Calu3 (cell line): ENCODE measurements around the gene PPFIBP1. TPM values are rescaled to one million over a fixed set of nuclear protein-coding genes. Genes with fewer than 3 reads are reported as not detected.

ENCODE experiments used
- BruUV-seq: library from RNA; stranded (reverse); fragments of 400-500 nt; replicated peaks from 2 replicates; lab custom pipeline; 2021; lab: Mats Ljungman, UMichigan
- CTCF ChIA-PET: fragments of 300-600 bp; sonication (Branson Sonifier 250); formaldehyde crosslinking; loops from one replicate; lab custom pipeline; 2022; ENCODE audit warnings: antibody characterized with exemption; lab: Charles Lee
- DNase-seq: peaks from one replicate; pipeline ENCODE4 v3.0.0; 2022
- H3K27ac Mint-ChIP-seq: one replicate; pipeline ENCODE4 v1.8.0; 2022; ENCODE audit warnings: mixed read lengths; ENCODE audit not compliant: unreplicated experiment
- H3K27me3 Mint-ChIP-seq: one replicate; pipeline ENCODE4 v1.8.0; 2022; ENCODE audit warnings: mixed read lengths; ENCODE audit not compliant: unreplicated experiment
- H3K36me3 Mint-ChIP-seq: one replicate; pipeline ENCODE4 v1.8.0; 2022; ENCODE audit warnings: mild to moderate bottlenecking, moderate library complexity, mixed read lengths; ENCODE audit not compliant: insufficient read depth, unreplicated experiment
- H3K4me1 Mint-ChIP-seq: one replicate; pipeline ENCODE4 v1.8.0; 2022; ENCODE audit warnings: mild to moderate bottlenecking, low read depth, mixed read lengths; ENCODE audit not compliant: unreplicated experiment
- H3K4me3 Mint-ChIP-seq: one replicate; pipeline ENCODE4 v1.8.0; 2022; ENCODE audit warnings: mild to moderate bottlenecking, low read depth, moderate library complexity, mixed read lengths; ENCODE audit not compliant: unreplicated experiment
- H3K9me3 Mint-ChIP-seq: one replicate; pipeline ENCODE4 v1.8.0; 2022; ENCODE audit warnings: low read depth, mixed read lengths; ENCODE audit not compliant: unreplicated experiment
- intact Hi-C: fragments of 100-400 bp; cut with micrococcal nuclease; formaldehyde crosslinking; loops from one replicate; pipeline ENCODE4 v1.10.0; 2022; ENCODE audit not compliant: unreplicated experiment
- total RNA-seq: library from RNA; stranded (reverse); gene quantifications from 2 replicates; pipeline ENCODE4 v1.2.3, GENCODE V29; 2022
- TF ChIP-seq, protein P1 (sequence below): fragments of 200-600 bp; IDR thresholded peaks from one replicate; pipeline ENCODE4 v1.8.0; 2022; ENCODE audit warnings: antibody characterized with exemption; ENCODE audit not compliant: unreplicated experiment

Gene PPFIBP1
- total RNA-seq, 1 experiment from 2014 or later = 58.7 TPM

DNA sequence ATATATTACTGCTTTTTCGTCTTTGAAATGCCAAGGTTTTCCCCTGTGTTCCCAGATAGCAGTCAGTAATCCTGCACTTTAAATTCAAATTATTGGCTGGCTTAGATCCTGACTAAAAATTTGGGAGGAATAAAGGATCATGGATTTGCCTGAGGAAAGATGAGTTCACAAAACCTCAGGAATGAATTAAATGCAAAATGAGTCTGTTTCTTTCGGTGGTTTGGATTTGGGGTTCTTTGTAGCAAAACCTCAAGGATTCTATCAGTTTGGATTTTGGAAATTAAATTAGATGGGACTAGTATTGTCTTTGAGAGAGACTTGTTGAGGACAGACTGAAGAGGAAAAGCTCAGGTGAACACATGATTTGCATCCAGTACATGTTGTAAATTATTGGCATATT is 36.1 kb downstream of the PPFIBP1 start:
- H3K4me3 Mint-ChIP-seq = no peak overlapping the region
- intact Hi-C loops = no loop called here
- H3K36me3 Mint-ChIP-seq = no peaks in the 10 kb centered on the region
- H3K27ac Mint-ChIP-seq = no peak overlapping the region
- CTCF ChIA-PET = no interaction called here
- peaks cover 14% of the 10 kb centered on the region for H3K4me1 Mint-ChIP-seq
- TF ChIP-seq, protein P1, sequence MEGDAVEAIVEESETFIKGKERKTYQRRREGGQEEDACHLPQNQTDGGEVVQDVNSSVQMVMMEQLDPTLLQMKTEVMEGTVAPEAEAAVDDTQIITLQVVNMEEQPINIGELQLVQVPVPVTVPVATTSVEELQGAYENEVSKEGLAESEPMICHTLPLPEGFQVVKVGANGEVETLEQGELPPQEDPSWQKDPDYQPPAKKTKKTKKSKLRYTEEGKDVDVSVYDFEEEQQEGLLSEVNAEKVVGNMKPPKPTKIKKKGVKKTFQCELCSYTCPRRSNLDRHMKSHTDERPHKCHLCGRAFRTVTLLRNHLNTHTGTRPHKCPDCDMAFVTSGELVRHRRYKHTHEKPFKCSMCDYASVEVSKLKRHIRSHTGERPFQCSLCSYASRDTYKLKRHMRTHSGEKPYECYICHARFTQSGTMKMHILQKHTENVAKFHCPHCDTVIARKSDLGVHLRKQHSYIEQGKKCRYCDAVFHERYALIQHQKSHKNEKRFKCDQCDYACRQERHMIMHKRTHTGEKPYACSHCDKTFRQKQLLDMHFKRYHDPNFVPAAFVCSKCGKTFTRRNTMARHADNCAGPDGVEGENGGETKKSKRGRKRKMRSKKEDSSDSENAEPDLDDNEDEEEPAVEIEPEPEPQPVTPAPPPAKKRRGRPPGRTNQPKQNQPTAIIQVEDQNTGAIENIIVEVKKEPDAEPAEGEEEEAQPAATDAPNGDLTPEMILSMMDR = no peak
- no peaks in the 10 kb centered on the region for H3K9me3 Mint-ChIP-seq
- no peaks in the 10 kb centered on the region for H3K27me3 Mint-ChIP-seq
- BruUV-seq = no TSS peak
- no peak for DNase-seq

DNA sequence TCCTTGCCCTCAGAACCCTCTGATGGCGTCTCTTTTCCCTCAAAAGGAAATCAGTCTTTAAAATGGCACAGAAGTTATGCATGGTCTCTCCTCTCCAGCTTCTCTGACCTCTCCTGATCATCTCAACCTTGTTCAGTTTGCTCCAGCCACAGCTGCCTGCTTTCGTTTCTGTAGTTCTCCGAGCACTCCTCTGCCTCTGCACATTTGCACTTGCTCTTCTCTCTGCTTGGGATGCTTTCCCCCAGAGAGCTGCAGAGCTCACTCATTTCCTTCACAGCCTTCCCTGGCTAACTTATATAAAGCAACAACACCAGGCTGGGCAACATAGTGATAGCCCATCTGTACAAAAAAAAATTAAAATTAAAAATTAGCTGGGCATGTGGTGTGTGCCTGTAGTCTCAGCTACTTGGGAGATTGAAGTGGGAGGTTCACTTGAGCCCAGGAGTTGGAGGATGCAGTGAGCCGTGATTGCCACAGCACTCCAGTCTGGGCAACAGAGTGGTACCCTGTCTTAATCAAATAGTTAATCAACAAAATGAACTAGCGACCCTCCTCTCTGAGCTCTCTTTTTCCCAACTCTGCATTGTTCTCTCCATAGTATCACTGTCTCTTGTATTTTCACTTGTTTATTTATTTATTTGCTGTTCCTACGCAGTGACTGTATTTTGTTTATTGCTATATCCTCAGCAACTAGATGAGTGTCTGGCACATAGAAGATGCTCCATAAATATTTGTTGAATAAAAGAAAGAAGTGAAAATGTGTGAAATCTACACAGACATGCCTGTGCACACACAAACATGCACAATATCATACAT is 37.7 kb downstream of the PPFIBP1 start:
- Mint-ChIP-seq H3K27ac (no peak overlapping the region), H3K27me3 (no peaks in the 10 kb centered on the region), H3K4me1 (peaks cover 14% of the 10 kb centered on the region), H3K4me3 (no peak overlapping the region), H3K9me3 (no peaks in the 10 kb centered on the region), H3K36me3 (no peaks in the 10 kb centered on the region)
- intact Hi-C loops = no loop called here
- TF ChIP-seq, protein P1 = no peak
- BruUV-seq = no TSS peak
- no peak for DNase-seq
- CTCF ChIA-PET = interaction anchor here (1.4 kb wide), 1 partner anchor 12 kb away, joined by 4 read pairs; no protein-coding TSS in a partner anchor

DNA sequence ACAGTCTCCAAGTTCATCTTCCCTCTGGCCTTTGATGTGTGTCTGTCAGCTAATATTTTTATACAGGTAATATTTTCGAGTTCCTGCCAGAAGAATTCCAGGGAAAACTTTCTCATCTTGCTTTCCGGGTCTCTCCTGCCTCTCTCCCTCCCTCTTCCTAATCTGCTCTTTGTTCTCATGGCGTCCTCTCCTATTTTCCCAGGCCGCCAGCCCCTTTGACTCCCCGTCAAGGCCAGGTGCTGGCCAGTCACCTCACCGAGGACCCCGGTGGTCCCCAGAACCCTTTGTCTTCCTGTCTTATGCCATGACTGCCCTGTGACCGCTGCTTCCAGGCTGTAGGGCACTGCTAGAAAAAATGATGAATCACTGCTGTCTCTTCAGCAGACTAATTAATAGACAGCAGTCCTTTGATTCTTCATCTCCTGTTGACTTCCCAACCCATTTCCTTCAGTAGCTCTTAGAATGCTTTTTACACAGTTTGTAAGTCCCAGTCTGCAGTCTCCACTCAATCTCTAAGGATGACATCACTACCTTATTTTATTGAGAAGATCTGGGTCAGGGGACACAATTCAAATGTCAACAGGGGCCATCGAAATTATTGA is 40.7 kb downstream of the PPFIBP1 start:
- intact Hi-C loops = no loop called here
- TF ChIP-seq, protein P1 = no peak
- no peak for DNase-seq
- CTCF ChIA-PET = no interaction called here
- no peaks in the 10 kb centered on the region for H3K27me3 Mint-ChIP-seq
- no peaks in the 10 kb centered on the region for H3K36me3 Mint-ChIP-seq
- H3K4me1 Mint-ChIP-seq = peaks cover 7% of the 10 kb centered on the region
- H3K27ac Mint-ChIP-seq = no peak overlapping the region
- H3K9me3 Mint-ChIP-seq = no peaks in the 10 kb centered on the region
- no TSS peak for BruUV-seq
- H3K4me3 Mint-ChIP-seq = no peak overlapping the region

DNA sequence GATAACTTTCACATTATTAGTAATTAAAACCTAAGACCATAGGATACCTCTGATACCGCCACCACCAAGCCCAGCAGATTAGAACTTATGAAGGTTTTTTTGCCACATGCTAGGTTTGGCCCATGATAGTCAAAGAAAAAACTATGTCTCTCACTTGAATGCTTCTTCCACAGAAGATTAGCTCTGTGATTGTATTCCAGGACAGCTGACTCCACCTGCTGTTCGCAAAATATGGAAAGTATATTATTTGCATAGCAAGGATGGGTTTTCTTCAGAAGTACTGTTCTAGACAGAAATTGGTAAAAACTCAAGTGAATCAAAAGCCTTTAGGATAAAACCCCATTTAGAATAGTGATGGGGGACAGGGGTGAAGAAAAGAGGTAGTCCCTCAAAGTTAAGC is 42.2 kb downstream of the PPFIBP1 start:
- BruUV-seq = no TSS peak
- Mint-ChIP-seq H3K27me3 (no peaks in the 10 kb centered on the region), H3K9me3 (no peaks in the 10 kb centered on the region), H3K36me3 (no peaks in the 10 kb centered on the region), H3K4me1 (peaks cover 7% of the 10 kb centered on the region), H3K27ac (no peak overlapping the region), H3K4me3 (no peak overlapping the region)
- intact Hi-C loops = no loop called here
- no peak for DNase-seq
- TF ChIP-seq, protein P1 = no peak
- CTCF ChIA-PET = interaction anchor here (0.8 kb wide), 1 partner anchor 131 kb away, joined by 3 read pairs; no protein-coding TSS in a partner anchor
